ENCODE measurements around the gene NFIA. TPM values are rescaled to one million over a fixed set of nuclear protein-coding genes. Genes with fewer than 3 reads are reported as not detected.

Gene NFIA
- polyA plus RNA-seq, 4 donors = 1.6 to 9.7 (median 4.9) TPM

DNA sequence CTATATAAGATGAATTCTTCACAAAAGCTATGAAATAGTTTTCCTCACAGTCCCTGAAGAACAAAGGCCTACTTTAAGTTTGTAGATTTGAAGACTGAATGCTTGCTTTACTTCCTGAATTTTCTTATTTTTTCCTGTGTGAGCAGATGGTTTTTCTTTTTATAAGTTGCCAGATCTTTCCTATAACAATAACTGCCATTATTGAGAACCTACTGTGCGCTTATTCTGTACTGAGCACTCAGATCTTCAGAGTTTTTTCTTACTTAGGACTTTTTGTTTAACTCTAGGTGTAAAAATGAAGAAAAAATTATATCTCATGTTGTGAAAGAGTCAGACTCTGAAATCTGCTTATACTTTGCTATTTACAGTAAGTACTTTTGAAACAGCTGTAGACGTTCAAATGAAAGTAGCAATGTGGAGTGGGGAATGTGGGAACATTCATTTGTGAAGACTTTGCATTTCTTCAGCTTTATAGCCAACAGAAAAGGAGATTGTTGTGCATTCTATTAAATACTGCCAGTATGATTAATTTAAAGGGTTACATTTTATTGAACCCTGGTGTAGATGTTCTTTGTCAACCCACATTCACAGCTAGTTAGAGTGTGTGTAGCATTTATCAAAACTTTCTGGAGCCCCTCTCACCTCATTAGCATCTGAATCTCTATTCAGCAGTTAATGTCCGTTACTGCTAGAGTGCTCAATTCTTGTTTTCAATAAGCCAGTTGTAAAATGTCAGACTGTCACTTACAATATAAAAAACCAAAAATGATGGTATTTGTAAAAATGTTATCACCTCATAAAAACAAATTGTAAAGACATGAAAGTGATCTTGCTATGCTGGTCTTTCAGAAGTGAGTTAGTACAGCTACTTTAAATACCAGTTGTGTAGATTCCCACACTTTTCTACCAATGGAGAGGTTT, 29.0 kb downstream of the NFIA start:
- no peaks in the 10 kb centered on the region for H3K9me3 ChIP-seq (ENCODE audit: control insufficient read depth in 2 of 2, insufficient read depth in 1 of 2, low read depth in 1 of 2, low read length in 1 of 2)
- no peaks in the 10 kb centered on the region for H3K4me1 ChIP-seq (ENCODE audit: control insufficient read depth in 3 of 3, insufficient read depth in 2 of 3, low read depth in 1 of 3, low read length in 2 of 3)
- FAIRE-seq = peak; percentile 68
- H3K36me3 ChIP-seq (ENCODE audit: control insufficient read depth in 3 of 3, insufficient read depth in 2 of 3, low read depth in 1 of 3, low read length in 3 of 3) = no peaks in the 10 kb centered on the region
- no peak for DNase-seq
- no peak overlapping the region for H3K4me3 ChIP-seq (ENCODE audit: low read depth in 1 of 3, low read length in 3 of 3)
- WGBS, 3 donors = 58 to 82% (median 72%) methylated on average over 3 of the region's 3 CpGs
- H3K27ac ChIP-seq (ENCODE audit: low read depth in 1 of 3, low read length in 2 of 3) = no peak overlapping the region
- H3K27me3 ChIP-seq (ENCODE audit: control insufficient read depth in 3 of 3, insufficient read depth in 3 of 3, low read length in 3 of 3) = no peaks in the 10 kb centered on the region

DNA sequence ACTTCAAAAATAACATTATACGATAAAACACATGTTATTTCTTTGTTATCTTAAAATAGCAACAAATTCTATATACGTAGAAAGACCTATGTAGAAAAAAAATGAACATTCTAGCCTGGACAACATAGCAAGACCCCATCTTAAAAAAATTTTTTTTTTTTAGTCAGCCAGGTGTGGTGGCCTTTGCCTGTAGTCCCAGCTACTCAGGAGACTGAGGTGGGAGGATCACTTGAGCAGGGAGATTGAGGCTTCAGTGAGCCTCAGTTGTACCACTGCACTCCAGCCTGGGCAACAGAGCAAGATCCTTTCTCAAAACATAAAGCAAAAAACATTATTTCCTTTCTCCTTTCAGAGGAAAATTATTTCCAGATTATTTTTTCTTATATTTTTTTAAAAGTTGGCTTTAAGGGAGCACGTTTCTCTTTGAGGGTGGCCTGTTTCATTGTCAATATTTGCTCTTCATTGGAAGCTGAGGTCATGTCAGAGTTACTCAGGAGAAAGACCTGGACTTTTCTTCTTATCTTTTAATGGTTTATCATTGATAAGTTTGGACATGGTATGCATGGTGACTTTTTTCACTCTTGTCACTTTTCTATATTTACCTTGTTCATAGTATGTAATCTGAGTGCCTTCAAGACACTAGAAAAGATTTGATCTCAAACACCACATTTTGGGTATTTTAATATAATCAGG, 32.0 kb downstream of the NFIA start:
- Histone ChIP-seq H3K9me3 (ENCODE audit: control insufficient read depth in 2 of 2, insufficient read depth in 1 of 2, low read depth in 1 of 2, low read length in 1 of 2) (no peaks in the 10 kb centered on the region), H3K4me3 (ENCODE audit: low read depth in 1 of 3, low read length in 3 of 3) (no peak overlapping the region), H3K36me3 (ENCODE audit: control insufficient read depth in 3 of 3, insufficient read depth in 2 of 3, low read depth in 1 of 3, low read length in 3 of 3) (no peaks in the 10 kb centered on the region), H3K27me3 (ENCODE audit: control insufficient read depth in 3 of 3, insufficient read depth in 3 of 3, low read length in 3 of 3) (no peaks in the 10 kb centered on the region), H3K4me1 (ENCODE audit: control insufficient read depth in 3 of 3, insufficient read depth in 2 of 3, low read depth in 1 of 3, low read length in 2 of 3) (no peaks in the 10 kb centered on the region), H3K27ac (ENCODE audit: low read depth in 1 of 3, low read length in 2 of 3) (no peak overlapping the region)
- FAIRE-seq = no peak
- 70 to 84% (median 75%) methylated on average over 3 of the region's 3 CpGs for WGBS, 3 donors
- no peak for DNase-seq

DNA sequence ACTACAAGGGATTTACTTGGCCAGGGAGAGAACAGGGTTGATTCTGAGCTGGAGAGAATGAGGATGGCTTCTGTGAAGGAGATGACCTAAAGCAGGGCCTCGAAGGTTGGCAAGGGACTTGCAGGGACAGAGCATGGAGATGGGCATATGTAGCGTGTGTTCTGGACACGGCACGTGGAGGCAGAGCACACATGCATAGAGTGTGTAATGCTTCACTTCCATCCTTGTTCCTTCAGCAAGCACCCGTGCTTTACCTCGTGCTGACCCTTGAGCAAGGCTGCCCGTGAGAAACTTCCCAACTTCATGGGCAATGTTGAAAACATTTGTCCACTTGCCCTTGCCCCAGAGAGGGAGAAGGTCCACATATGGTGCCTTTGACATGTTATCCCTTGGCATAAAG, 33.1 kb downstream of the NFIA start:
- Histone ChIP-seq H3K4me1 (ENCODE audit: control insufficient read depth in 3 of 3, insufficient read depth in 2 of 3, low read depth in 1 of 3, low read length in 2 of 3) (no peaks in the 10 kb centered on the region), H3K9me3 (ENCODE audit: control insufficient read depth in 2 of 2, insufficient read depth in 1 of 2, low read depth in 1 of 2, low read length in 1 of 2) (no peaks in the 10 kb centered on the region), H3K36me3 (ENCODE audit: control insufficient read depth in 3 of 3, insufficient read depth in 2 of 3, low read depth in 1 of 3, low read length in 3 of 3) (no peaks in the 10 kb centered on the region), H3K27ac (ENCODE audit: low read depth in 1 of 3, low read length in 2 of 3) (no peak overlapping the region), H3K27me3 (ENCODE audit: control insufficient read depth in 3 of 3, insufficient read depth in 3 of 3, low read length in 3 of 3) (no peaks in the 10 kb centered on the region), H3K4me3 (ENCODE audit: low read depth in 1 of 3, low read length in 3 of 3) (no peak overlapping the region)
- FAIRE-seq = no peak
- 87 to 96% (median 96%) methylated on average over 7 of the region's 7 CpGs for WGBS, 3 donors
- no peak for DNase-seq

DNA sequence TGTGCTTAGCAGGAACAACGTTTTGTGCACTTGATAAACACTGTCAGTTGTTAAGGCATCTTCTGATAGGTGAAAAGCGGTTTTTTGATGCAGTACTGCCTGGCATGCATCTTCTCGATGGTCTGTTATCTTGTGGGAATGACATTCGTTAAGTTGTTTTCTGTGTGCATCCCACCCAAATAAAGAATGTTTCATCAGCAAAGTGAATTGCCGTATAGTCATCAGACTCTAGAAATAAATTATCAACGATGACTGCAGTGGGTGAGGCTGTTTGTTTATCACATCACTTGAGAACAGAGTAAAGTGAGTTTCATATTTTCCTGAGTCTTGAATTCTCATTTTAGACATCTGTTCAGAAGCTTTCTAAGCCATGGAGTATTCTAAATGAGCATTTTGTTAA, 34.1 kb downstream of the NFIA start:
- H3K36me3 ChIP-seq (ENCODE audit: control insufficient read depth in 3 of 3, insufficient read depth in 2 of 3, low read depth in 1 of 3, low read length in 3 of 3) = no peaks in the 10 kb centered on the region
- H3K4me1 ChIP-seq (ENCODE audit: control insufficient read depth in 3 of 3, insufficient read depth in 2 of 3, low read depth in 1 of 3, low read length in 2 of 3) = no peaks in the 10 kb centered on the region
- H3K9me3 ChIP-seq (ENCODE audit: control insufficient read depth in 2 of 2, insufficient read depth in 1 of 2, low read depth in 1 of 2, low read length in 1 of 2) = no peaks in the 10 kb centered on the region
- H3K27me3 ChIP-seq (ENCODE audit: control insufficient read depth in 3 of 3, insufficient read depth in 3 of 3, low read length in 3 of 3) = no peaks in the 10 kb centered on the region
- peak overlapping the region in 1 of 3 donors; percentile 3 for H3K27ac ChIP-seq (ENCODE audit: low read depth in 1 of 3, low read length in 2 of 3)
- FAIRE-seq = no peak
- no peak for DNase-seq
- WGBS, 3 donors = 25 to 40% (median 36%) methylated on average over 6 of the region's 6 CpGs
- H3K4me3 ChIP-seq (ENCODE audit: low read depth in 1 of 3, low read length in 3 of 3) = no peak overlapping the region

DNA sequence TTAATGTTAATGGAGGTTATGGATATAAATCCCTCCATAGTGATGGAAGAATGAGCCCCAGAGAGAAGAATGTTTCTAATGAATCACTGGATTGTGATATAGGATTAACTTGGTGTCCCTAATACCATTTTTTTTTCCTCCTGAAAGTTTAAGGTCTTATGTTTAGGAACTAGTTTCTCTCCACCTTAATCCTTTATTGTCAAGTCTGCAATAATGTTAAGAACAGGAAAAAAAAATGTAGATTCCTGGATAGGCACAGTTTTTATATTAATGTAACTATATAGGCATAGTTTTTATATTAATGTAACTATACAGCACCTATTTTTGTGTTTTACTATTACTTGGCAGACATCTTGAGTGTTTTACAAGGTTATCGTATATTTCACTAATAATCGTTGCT, 34.9 kb downstream of the NFIA start:
- WGBS, 3 donors = 93 to 96% (median 94%) methylated on average over 2 of the region's 2 CpGs
- Histone ChIP-seq H3K4me3 (ENCODE audit: low read depth in 1 of 3, low read length in 3 of 3) (no peak overlapping the region), H3K36me3 (ENCODE audit: control insufficient read depth in 3 of 3, insufficient read depth in 2 of 3, low read depth in 1 of 3, low read length in 3 of 3) (no peaks in the 10 kb centered on the region), H3K27me3 (ENCODE audit: control insufficient read depth in 3 of 3, insufficient read depth in 3 of 3, low read length in 3 of 3) (no peaks in the 10 kb centered on the region), H3K9me3 (ENCODE audit: control insufficient read depth in 2 of 2, insufficient read depth in 1 of 2, low read depth in 1 of 2, low read length in 1 of 2) (no peaks in the 10 kb centered on the region), H3K4me1 (ENCODE audit: control insufficient read depth in 3 of 3, insufficient read depth in 2 of 3, low read depth in 1 of 3, low read length in 2 of 3) (no peaks in the 10 kb centered on the region), H3K27ac (ENCODE audit: low read depth in 1 of 3, low read length in 2 of 3) (no peak overlapping the region)
- DNase-seq = no peak
- FAIRE-seq = no peak

DNA sequence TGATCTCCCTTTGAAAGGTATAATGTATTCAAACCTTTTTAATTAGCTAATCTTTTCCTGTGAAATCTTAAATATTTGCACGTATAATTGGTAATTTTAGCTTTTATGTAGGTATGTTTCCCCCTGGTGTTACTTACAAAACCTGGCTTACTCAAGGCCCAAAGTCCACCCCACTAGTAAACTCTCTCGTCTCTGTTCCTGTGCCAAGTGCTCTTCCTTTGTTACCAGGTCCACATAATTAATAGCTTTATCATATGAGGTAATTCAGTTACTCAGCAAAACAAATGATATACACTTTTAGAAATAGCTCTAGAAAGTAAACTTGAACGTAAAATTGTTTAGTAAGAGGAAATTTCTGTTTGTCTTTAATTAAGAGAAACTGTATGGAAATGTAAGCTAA, 36.7 kb downstream of the NFIA start:
- no peak overlapping the region for H3K27ac ChIP-seq (ENCODE audit: low read depth in 1 of 3, low read length in 2 of 3)
- H3K4me3 ChIP-seq (ENCODE audit: low read depth in 1 of 3, low read length in 3 of 3) = no peak overlapping the region
- 12 to 46% (median 33%) methylated on average over 3 of the region's 3 CpGs for WGBS, 3 donors
- peak; percentile 72 for FAIRE-seq
- H3K27me3 ChIP-seq (ENCODE audit: control insufficient read depth in 3 of 3, insufficient read depth in 3 of 3, low read length in 3 of 3) = no peaks in the 10 kb centered on the region
- H3K36me3 ChIP-seq (ENCODE audit: control insufficient read depth in 3 of 3, insufficient read depth in 2 of 3, low read depth in 1 of 3, low read length in 3 of 3) = no peaks in the 10 kb centered on the region
- H3K9me3 ChIP-seq (ENCODE audit: control insufficient read depth in 2 of 2, insufficient read depth in 1 of 2, low read depth in 1 of 2, low read length in 1 of 2) = no peaks in the 10 kb centered on the region
- peak; percentile 64 to 90 for DNase-seq
- H3K4me1 ChIP-seq (ENCODE audit: control insufficient read depth in 3 of 3, insufficient read depth in 2 of 3, low read depth in 1 of 3, low read length in 2 of 3) = no peaks in the 10 kb centered on the region

DNA sequence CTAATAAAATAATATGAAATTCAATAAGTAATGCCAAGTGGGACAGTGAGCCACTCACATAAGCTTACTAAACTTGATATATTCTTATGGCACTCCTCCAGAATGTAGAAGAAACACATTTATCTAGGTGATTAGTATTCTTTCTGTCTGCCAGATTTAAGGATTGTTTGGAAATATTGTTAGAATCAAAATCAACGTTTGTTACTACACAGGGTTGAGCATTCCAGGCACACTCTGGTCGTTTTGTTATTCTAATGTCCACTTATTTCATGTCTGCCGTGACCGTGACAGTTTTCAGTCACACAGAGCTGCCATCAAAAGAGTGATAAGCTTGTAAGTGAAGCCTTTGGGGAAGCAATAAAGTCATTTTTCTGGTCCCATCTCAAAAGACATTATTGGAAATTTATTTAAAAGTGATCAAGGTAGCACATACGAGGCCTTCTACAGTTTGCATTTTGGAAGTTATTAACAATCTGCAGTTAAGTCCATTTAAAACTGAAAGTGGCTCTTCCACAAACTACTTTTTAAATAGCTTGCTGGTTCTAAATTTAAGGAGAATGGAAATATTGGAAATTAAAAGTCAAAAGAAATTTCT, 38.0 kb downstream of the NFIA start:
- Histone ChIP-seq H3K27ac (ENCODE audit: low read depth in 1 of 3, low read length in 2 of 3) (peak overlapping the region in 1 of 3 donors; percentile 70), H3K9me3 (ENCODE audit: control insufficient read depth in 2 of 2, insufficient read depth in 1 of 2, low read depth in 1 of 2, low read length in 1 of 2) (no peaks in the 10 kb centered on the region), H3K4me3 (ENCODE audit: low read depth in 1 of 3, low read length in 3 of 3) (no peak overlapping the region), H3K4me1 (ENCODE audit: control insufficient read depth in 3 of 3, insufficient read depth in 2 of 3, low read depth in 1 of 3, low read length in 2 of 3) (no peaks in the 10 kb centered on the region), H3K27me3 (ENCODE audit: control insufficient read depth in 3 of 3, insufficient read depth in 3 of 3, low read length in 3 of 3) (no peaks in the 10 kb centered on the region), H3K36me3 (ENCODE audit: control insufficient read depth in 3 of 3, insufficient read depth in 2 of 3, low read depth in 1 of 3, low read length in 3 of 3) (no peaks in the 10 kb centered on the region)
- FAIRE-seq (no peak), DNase-seq (no peak)
- WGBS, 3 donors = 11 to 35% (median 32%) methylated on average over 5 of the region's 5 CpGs

DNA sequence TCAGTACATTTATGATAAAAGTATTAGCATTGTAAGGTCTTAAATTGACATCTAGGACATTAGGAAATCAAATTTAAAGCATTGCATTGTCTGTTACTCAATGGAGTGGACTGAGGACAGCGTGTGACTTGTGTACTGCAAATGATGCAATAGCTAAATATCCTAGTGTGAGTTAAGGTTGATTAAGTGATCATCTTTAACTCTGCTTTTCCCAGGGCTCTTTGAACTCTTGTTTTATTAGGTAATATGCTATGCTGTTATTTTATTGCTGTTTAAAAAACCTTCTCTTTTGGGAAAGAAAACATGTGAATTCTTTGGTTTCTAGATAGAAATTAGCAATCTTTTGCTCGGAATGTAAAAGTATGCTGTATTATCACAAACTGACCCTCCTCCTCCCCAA, 38.6 kb downstream of the NFIA start:
- no peaks in the 10 kb centered on the region for H3K36me3 ChIP-seq (ENCODE audit: control insufficient read depth in 3 of 3, insufficient read depth in 2 of 3, low read depth in 1 of 3, low read length in 3 of 3)
- H3K4me3 ChIP-seq (ENCODE audit: low read depth in 1 of 3, low read length in 3 of 3) = no peak overlapping the region
- no peak overlapping the region for H3K27ac ChIP-seq (ENCODE audit: low read depth in 1 of 3, low read length in 2 of 3)
- H3K9me3 ChIP-seq (ENCODE audit: control insufficient read depth in 2 of 2, insufficient read depth in 1 of 2, low read depth in 1 of 2, low read length in 1 of 2) = no peaks in the 10 kb centered on the region
- 56 to 60% (median 59%) methylated on average over 2 of the region's 2 CpGs for WGBS, 3 donors
- no peaks in the 10 kb centered on the region for H3K4me1 ChIP-seq (ENCODE audit: control insufficient read depth in 3 of 3, insufficient read depth in 2 of 3, low read depth in 1 of 3, low read length in 2 of 3)
- H3K27me3 ChIP-seq (ENCODE audit: control insufficient read depth in 3 of 3, insufficient read depth in 3 of 3, low read length in 3 of 3) = no peaks in the 10 kb centered on the region
- DNase-seq (peak; percentile 48 to 60), FAIRE-seq (no peak)

Data from small intestine (tissue), 7 donors.